Mammary epithelial cell (primary cell): Measurements from ENCODE around the gene SMYD3.

Source experiments
- CTCF ChIP-seq, 2 donors: IDR thresholded peaks in 1 of 2; conservative IDR thresholded peaks in 1 of 2; 2 replicates each; pipeline ENCODE4 v1.5.1; 2011 to 2012; ENCODE audit warnings: inconsistent platforms in 2 of 2, low read length in 2 of 2, mild to moderate bottlenecking in 2 of 2, control low read depth in 1 of 2, low read depth in 1 of 2; ENCODE audit not compliant: insufficient read depth in 1 of 2; ENCODE audit errors: extremely low read depth in 1 of 2
- EZH2 ChIP-seq: IDR thresholded peaks from 2 replicates; pipeline ENCODE4 v1.6.1; 2012; ENCODE audit warnings: low read length, inconsistent platforms, borderline replicate concordance

GRCh38 chr1:246267896-246268295, 239.2 kb downstream of the SMYD3 start:
- TF ChIP-seq CTCF (conservative IDR thresholded peaks at IDR 0.05 in 1 of 2, IDR thresholded peaks at IDR 0.05 in 1 of 2; ENCODE audit: extremely low read depth in 1 of 2, insufficient read depth in 1 of 2, low read depth in 1 of 2, low read length in 2 of 2), result no peak
- TF ChIP-seq EZH2, result no peak
